Central memory CD4-positive, alpha-beta T cell (primary cell): Measurements from ENCODE around the gene ZBTB12.
"Not testable (repeated sequence)": the region's sequence is repeated elsewhere in the genome, so short reads cannot be mapped to it uniquely, and the experiment has no call there.

Source experiments
- DNase-seq: peaks from one replicate; pipeline ENCODE4 v3.0.0; 2022

Gene ZBTB12

GRCh38 chr6:31919624-31920303 lies 17.9 kb upstream of the ZBTB12 start:
- no peak for DNase-seq

GRCh38 chr6:31918069-31918720 lies 16.3 kb upstream of the ZBTB12 start:
- DNase-seq = no peak

- DNase-seq = no peak
Measured at GRCh38 chr6:31915756-31916155, 13.9 kb upstream of the ZBTB12 start.

DNA sequence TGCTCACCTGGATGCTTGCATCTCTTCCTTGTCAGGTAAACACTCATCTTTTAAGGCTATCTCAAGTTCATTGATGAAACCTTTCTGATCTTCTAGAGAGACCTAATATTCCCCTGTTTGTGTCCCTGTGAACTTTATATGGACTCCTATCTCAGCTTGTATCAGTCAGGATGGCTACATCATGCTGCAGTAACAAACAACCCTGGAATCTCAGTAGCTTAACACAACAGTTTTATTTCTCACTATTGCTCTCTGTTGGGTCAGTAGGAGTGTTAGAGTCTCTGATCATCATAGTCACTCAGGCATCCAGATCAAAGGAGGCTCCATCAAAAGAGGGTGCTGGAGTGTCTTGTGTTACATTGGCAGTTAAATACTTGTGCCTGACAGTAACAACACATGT lies 13.5 kb upstream of the ZBTB12 start:
- DNase-seq = no peak

DNA sequence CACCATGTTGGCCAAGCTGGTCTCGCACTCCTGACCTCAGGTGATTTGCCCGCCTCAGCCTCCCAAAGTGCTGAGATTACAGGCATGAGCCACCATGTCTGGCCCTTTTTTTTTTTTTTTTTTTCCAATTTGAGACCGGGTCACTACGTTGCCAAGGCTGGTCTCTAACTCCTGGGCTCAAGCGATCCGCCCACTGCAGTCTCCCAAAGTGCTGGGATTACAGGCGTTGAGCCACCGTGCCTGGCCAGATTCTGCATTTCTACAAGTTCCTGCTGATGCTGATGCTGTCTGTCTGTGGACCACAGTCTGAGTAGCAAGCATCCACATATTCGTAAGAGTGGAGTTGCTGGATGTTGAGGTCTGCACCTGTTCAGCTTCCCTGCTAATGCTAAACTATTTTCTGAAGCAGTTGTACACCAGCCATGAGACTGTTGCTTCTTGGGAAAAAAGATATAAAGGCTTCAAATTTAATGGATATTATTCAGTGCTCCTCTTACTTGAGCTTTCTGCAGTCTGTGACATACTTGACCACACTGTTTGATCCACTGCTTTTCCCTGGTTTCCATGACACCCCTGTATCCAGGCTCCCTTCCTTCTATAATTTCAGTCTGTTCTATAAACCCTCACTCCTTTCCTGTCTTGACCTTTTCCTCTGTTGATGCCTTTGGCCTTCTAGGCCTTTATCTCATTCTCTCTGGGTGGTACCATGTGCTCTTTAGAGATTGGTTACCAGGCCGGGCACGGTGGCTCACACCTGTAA lies 10.1 kb upstream of the ZBTB12 start:
- DNase-seq = no peak

DNA sequence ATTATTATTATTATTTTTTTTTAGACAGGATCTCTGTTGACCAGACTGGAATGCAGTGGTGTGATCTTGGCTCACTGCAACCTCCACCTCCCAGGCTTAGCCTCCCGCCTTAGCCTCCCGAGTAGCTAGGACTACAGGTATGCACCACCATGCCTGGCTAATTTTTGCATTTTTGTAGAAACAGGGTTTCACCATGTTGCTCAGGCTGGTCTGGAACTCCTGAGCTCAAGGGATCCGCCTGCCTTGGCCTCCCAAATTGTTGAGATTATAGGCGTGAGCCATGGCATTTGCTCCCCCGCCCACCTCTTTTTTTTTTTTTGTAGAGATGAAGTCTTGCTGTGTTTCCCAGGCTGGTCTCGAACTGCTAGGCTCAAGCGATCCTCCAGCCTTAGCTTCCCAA lies 7.4 kb upstream of the ZBTB12 start:
- DNase-seq = not testable (repeated sequence)

- DNase-seq = no peak
Measured at GRCh38 chr6:31908791-31909190, 6.9 kb upstream of the ZBTB12 start.

DNA sequence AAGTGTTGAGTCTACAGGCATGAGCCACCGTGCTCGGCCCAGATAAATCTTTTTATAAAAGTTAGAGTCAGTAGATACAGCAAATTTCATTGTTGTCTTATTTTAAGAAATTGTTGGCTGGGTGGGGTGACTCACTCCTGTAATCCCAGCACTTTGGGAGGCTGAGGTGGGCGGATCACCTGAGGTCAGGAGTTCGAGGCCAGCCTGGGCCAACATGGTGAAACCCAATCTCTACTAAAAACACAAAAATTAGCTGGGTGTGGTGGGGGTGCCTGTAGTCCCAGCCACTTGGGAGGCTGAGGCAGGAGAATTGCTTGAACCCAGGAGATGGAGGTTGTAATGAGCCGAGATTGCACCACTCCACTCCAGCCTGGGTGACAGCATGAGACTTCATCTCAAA lies 6.4 kb upstream of the ZBTB12 start:
- not testable (repeated sequence) for DNase-seq

DNA sequence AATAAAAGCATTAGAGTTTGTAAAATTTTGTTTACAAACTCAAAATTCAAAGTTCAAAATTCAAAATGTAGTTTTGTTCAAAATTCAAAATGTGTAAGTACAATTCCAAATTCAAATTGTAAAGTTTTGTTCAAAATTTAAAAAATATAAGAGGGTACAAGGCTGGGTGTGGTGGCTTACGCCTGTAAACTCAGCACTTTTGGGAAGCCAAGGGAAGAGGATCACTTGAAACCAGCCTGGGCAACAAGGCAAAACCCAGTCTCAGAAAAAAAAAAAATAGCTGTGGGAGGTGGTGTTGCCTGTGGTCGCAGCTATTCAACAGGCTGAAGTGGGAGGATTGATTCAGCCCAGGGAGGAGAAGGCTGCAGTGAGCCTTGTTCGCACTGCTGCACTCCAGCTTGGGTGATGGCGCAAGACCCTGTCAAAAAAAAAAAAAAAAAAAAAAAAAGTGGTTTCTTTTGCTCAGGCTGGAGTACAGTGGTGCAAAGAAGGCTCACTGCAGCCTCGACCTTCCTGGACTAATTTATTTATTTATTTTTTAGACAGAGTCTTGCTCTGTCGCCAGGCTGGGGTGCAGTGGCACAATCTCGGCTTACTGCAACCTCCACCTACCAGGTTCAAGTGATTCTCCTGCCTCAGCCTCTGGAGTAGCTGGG lies 5.4 kb upstream of the ZBTB12 start:
- no peak for DNase-seq

DNA sequence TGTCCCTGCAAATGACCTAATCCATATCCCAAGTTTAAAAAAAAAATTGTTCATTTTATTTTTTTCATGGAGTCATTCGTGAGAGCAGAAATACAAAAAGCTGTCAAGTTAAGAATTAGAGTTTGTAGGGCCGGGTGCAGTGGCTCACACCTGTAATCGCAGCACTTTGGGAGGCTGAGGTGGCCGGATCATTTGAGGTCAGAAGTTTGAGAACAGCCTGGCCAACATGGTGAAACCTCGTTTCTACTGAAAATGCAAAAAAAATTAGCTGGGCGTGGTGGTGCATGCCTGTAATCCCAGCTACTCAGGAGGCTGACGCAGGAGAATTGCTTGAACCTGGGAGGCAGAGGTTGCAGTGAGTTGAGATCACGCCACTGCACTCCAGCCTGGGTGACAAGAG lies 4.8 kb upstream of the ZBTB12 start:
- not testable (repeated sequence) for DNase-seq

- no peak for DNase-seq
Measured at GRCh38 chr6:31906122-31906521, 4.2 kb upstream of the ZBTB12 start.

DNA sequence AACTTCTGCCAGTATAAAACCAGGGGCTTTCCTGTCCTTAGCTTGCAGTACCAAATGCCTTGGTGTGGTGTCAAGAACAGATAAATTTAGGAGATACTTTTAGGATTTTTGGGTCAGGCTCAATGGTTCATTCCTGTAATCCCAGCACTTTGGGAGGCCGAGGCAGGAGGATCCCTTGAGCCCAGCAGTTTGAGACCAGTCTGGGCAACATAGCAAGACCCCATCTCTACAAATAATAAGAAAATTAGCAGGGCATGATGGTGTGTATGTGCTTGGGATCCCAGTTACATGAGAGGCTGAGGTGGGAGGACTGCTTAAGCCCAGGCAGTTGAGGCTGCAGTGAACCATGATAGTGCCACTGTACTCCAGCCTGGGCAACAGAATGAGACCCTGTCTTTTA lies 3.2 kb upstream of the ZBTB12 start:
- DNase-seq = no peak

DNA sequence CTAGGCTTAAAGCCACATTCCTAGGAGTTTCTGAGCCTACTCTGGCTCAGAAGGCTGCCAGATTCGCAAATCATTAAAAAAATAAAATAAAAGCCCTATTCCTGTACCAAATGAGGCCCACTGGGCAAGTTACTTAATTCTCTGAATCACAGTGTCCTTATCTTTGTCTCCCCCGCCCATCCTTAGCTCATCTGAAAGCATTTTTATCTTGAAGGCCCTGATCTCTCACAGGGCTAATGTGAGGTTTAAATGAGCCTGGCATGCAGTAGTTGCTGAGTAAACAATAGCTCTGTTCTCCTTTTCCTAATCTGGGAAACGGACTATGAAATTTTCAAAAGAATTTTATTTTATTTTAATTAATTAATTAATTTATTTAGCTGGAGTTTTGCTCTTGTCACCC lies 2.1 kb upstream of the ZBTB12 start:
- DNase-seq = no peak

DNA sequence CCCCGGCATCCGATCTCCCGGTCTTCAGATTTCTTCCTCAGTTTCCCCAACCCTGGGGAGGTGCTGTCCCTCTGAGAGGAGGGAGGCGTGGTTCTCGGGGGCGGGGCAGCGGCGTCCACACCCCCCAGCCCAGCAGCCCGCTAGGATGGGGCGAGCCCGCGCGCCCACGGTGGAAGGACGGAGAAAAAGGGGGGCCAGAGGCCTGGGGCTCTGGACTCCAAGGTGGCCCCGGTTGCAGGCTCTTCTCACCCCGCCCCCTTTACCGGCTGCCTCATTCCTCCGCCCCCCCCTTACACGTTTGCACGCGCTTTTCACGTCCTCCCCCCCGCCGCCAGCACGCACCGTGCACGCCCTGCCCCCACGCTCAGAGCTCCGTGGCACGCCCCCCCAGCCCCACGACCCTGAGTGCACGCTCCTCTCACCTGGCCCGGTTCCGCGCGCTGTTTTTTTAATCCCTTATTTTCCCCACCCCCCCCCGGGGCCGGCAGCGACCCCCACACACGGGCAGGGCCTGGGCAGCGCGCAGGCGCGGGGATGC lies 402 bp downstream of the ZBTB12 start:
- peak; percentile 62 for DNase-seq

DNA sequence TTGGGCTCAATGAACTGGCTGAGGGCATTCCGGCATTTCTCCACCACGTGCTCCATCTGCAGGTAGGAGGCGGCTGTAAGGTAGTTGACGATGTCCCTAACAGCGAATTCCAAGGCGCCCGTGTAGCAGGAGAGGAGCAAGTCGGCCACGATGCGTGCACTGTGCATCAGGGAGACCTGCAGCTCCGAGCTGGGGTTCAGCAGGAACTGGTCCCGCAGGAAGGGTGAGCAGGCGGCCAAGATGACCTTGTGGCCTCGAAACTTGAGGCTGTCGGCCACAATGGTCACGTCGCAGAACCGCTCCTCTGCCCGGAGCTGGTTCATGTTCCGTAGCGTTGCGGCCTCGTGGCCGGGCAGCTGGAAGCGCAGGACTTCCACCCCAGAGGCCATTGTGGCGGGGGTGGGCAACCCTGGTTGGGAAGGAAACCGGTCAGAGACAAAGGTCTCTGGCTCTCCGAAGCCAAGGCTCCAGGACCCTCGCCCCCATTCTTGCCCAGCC lies 920 bp downstream of the ZBTB12 start:
- DNase-seq = no peak

- no peak for DNase-seq
Measured at GRCh38 chr6:31899882-31900722, 1.8 kb downstream of the ZBTB12 start.

GRCh38 chr6:31899215-31899614 lies 2.7 kb downstream of the ZBTB12 start:
- DNase-seq = no peak

DNA sequence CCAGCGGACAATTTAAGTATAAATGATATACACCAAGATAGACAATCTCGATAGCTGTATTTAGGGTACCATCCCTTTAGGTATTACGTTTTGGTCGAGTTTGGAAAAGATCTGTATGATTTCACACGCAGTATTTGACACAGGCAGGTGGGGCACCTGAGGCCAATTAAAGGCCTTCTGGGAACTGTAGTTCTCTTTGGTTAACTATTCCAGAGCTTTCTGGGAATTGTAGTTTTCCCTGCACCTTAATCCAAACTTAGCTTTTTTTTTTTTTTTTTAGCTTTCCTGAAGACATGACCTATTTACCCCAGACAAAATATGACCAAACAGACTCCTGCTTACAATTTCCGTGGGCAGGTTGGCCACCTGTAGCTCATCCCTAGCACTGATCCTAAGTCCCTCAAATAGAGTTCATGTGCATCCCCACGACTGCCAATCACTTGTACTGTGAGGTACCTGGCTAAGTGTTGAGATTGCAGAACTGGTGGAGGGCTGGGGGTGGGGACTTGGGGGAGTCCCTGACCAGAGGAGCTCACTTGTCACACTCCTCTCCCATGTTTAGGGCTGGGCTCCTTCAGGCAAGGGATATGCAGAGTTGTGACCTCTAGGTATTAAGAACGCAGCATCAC lies 3.4 kb downstream of the ZBTB12 start:
- peak; percentile 64 for DNase-seq

DNA sequence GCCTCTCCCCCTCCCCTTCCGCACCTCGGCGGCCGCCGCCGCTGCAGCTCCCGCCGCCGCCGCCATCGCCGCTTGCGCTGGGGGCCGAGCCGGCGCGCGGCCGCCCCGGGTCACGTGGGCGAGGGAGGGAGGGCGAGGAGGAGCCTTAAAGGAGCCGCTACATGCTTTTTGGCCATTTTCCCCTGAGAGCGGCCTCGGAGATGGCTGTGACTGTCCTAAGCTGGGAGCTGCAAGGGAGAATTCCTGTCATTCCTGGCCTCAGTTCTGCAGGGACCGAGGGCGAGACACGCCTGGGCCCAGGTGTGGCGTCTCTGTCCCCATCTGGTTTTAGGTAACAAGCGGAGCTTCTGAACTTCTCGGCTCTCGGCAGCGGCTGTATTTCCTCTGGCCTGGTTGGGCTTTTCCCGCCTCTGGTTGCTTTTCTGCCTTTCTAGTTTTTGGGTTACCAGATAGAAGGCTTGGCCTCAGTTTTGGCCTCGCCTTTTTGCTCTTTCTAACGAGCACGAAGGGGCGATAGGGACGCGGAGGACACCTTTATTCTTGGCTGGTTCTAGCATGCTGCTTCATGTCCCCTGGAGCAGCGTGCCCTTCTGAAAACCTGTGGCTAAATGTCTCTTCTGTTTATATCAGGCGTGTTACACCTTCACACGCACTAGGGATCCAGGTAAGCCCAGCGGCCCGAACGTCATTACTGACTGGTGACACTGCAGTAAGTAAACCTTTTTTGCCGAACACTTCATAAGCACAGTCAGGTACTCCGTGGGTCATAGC lies 4.1 kb downstream of the ZBTB12 start, which contains the start of gene EHMT2:
EHMT2 (minus strand) TSS at position 87 of the 771 bp plus-strand sequence; CDS start at position 66, 21 bp downstream.
- peak; percentile 83 for DNase-seq

GRCh38 chr6:31896856-31897611 lies 4.9 kb downstream of the ZBTB12 start:
- DNase-seq = no peak
